SIG-M5 (cell line): ENCODE measurements around the gene GDF2.

Source experiments
- DNase-seq: peaks from one replicate; lab custom pipeline; 2025; lab: John Stamatoyannopoulos, UW

Gene GDF2

DNA sequence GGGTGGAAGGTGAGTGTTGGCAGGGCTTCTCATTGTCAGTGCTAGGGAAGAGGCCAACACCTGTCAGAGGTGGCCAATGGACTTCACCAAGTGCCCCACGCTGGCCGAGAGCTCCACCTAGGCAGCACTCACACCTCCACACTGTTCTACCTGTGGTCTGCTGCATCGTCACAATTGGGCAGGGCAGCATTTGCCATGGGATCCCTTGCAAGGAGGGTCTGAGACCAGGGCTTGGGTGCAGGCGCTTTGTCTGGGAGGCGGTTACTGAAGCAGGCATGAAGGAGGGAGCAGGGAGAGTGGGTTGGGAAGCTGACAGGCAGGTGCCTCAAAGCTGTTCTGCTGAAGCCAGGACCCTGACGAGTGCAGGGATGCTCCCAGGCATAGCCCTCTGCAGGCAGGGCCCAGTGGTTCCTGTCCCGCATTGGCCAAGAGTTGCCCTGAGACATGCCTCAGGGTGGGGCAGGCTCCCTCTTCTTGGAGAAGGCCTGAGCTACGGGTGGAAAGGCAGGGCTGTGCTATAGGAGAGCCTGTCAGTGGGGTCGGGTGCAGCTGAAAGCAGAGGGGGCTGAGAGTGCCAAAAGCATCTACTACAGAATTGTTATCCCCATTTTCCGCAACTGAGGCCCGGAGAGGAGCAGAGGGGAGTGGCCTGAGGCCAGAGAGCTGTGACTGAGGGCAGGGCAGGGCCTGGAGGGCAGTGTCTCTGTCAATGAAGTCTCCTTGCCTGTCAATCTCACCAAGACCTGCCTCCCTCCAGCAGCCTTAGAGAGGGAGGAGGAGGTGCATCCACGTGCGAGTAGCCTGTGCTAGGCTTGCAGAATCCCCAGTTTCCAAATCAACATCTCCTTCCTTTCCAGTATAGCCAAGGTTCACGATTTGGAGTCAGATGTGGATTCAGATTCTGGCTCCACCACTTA lies 29.9 kb downstream of the GDF2 start:
- no peak for DNase-seq

DNA sequence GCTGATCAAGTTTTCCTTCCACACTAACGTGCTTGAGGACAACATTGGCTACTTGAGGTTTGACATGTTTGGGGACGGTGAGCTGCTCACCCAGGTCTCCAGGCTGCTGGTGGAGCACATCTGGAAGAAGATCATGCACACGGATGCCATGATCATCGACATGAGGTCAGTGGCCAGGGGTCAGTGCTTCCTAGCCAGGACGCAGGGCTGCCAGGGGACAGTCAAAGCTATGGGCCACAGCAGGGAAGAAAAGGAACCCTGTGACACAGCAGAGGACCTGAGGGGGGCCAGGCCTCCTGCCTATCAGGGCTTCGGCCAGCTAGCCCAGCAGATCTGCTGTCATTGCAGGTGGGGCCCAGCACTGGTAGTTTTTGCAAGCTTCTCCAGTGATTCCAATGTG lies 31.1 kb downstream of the GDF2 start:
- DNase-seq: no peak

GRCh38 chr10:47354165-47354564 lies 31.9 kb downstream of the GDF2 start:
- DNase-seq: no peak

GRCh38 chr10:47354900-47355299 lies 32.6 kb downstream of the GDF2 start:
- no peak for DNase-seq

- DNase-seq: no peak
Measured at GRCh38 chr10:47356708-47357107, 34.5 kb downstream of the GDF2 start.

GRCh38 chr10:47357131-47357582 lies 34.9 kb downstream of the GDF2 start:
- DNase-seq: no peak

GRCh38 chr10:47357911-47358310 lies 35.7 kb downstream of the GDF2 start:
- DNase-seq: no peak

DNA sequence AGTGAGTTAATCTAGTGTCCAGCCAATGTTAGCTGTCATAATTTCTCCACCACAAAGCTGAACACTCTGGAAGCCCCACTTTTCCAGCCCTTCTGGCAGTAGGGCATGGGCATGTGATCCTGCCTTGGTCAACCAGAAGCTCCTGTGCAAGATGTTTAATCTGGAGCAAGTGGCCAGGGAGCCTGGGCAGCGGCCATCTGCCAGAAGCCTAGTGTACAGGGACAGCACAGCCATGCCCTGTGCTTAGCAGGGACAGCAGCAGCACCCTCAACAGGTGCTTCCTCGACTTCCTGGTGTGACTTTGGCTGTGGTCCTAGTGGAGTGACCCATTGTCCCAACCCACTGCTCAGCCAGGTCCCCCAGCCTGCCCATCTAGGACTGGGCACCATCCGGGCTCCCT lies 36.2 kb downstream of the GDF2 start:
- no peak for DNase-seq

- no peak for DNase-seq
Measured at GRCh38 chr10:47359101-47359500, 36.8 kb downstream of the GDF2 start.

DNA sequence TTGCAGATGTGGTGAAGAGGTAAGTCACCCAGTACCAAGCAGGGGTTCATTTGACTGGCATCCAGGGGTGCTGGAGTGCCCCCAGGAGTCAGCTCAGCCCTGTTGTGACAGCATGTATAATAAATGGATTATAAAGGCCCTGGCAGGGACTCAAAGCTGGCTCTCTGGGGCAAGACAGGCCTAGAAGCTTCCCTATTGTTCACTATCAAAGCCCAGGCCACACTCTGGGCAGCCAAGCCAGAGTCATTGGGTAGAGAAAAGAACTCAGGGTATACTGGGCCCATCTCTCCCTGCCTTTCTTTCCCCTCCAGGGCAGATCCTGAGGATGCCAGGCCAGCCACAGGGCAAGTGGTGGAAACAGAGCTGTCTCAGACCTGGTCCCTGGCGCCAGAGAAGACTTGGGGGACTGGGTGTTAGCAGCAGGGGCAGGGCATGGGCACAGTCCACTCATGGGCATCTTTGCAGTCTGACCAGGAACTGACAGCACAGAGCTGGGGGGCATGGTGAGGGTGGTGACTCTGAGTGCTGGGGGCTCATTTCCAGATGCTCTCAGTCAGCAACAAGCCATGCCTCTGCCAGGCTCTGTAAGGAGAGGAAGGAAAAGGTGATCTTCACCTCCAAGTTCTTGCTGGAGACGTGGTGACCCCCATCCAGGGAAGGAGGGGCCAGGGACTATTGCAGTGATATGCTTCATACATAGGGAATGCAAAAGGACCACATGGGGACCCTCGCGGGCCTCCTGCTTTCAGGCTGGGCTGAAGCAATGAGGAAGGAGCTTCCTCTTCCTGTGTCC lies 37.6 kb downstream of the GDF2 start:
- no peak for DNase-seq

DNA sequence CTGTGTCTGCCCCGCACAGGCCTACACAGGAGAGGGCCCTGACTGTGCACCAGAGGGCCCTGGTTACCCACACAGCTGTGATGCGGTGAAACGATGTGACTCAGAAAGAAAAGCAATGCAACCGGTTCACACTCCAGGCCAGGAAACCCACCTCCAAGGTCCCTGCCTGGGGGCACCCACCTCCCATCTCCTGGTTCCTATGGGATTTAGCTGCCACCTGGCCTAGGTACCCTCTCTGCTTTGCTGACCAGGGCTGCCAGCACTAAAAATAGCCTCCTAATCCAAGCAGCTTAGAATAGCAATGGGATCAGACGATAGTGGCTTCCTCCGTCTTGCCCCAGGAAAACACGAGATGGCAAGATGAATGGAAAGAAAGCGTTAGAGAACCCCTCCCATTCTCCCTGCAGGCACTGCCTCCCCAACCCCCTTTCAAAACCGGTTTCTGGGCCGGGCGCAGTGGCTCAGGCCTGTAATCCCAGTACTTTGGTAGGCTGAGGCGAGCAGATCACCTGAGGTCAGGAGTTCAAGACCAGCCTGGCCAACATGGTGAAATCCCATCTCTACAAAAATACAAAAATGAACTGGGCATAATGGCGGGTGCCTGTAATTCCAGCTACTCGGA lies 38.3 kb downstream of the GDF2 start:
- no peak for DNase-seq

DNA sequence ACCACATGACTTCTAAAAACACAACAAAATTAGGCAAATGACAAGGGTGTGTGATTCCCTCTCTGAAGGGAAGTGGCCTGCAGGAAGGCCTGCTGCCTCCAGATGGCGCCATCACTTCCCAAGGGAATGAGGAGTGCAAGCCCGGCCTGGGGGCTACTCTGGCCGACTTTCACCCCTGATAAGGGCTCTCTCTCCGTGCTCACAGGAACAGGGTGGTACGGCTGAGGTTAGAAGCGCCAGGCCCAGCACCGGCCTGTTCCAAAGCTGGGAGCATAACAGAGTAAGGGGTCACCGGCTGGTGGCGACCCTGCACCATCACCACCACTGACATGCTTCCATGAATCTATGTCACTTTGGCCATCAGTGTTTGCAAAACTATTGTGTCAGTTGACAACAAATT lies 39.0 kb downstream of the GDF2 start:
- DNase-seq: no peak

DNA sequence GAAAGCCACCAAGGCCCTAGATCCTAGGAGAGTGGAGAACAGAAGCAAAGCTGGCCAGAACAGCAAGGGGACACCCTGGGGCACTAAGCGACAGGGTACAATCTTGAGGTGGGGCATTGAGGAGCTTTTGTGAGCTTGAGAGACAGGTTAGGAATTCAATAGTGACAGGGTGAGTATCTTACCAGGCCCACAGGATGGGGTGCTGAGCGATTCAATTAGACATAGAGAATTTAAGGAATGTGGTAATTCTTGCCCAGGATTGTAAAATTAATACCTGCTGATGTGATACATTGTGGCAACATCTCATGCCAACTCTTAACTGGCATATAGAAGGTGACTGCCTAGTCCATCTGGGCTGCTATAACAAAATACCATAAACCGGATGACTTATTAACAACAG lies 39.9 kb downstream of the GDF2 start:
- DNase-seq: no peak

- DNase-seq: no peak
Measured at GRCh38 chr10:47363781-47364180, 41.5 kb downstream of the GDF2 start.

- no peak for DNase-seq
Measured at GRCh38 chr10:47364366-47364765, 42.1 kb downstream of the GDF2 start.

- no peak for DNase-seq
Measured at GRCh38 chr10:47364911-47365310, 42.7 kb downstream of the GDF2 start.

DNA sequence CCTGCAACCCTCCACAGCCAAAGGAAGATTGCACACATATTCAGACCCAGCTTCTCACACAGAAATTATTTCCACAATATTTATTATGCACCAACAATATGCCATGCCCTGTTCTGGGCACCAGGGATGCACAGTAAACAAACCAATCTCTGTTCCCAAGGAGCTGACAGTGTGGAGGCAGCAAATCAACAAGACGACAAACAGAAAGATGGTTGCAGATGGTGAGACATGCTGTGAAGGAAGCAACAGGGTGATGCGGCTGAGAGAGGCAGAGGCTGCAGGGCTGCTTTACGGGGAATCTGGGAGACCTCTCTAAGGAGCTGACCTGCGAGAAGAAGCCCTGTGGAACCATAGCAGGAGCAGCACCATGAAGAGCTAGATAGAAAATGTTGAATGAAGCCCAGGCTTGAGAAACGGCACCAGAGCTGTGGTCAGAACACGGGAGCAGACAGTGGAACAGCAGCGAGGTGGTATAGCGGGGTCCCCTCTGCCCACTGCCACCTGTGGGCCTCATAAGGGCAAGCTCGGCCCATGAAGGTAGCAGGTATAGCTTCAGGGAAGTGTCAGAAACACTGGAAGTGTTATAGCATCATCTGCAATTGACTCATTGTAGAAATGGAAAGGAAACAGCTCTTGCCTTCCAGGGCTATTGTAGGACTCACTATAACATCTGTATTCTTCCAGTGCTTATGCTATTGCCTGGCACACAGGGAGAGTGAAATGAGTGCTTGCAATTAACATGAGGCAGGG lies 43.4 kb downstream of the GDF2 start:
- DNase-seq: no peak

DNA sequence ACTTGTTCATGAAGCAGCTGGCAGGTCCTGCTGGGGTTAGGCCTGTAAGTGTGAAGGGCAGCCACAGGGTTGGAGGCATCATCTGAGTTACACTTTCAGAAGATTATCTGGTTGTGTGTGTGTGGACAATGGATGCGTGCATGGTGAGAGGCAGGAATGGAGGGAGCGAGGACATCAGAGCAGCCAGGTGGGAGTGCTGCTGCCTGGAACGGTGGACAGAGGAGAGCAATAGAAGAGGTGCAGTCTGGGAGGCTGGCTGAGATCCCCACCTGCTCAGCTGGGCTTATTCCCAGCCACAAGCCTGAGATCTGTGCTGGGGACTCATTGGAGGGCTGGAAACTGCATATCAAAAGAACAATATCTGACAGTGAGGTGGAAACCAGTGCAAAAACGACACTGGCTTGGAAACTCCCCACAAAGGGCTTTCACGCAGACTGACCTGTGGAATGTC lies 44.0 kb downstream of the GDF2 start:
- DNase-seq: no peak

GRCh38 chr10:47366731-47367460 lies 44.6 kb downstream of the GDF2 start:
- DNase-seq: no peak

DNA sequence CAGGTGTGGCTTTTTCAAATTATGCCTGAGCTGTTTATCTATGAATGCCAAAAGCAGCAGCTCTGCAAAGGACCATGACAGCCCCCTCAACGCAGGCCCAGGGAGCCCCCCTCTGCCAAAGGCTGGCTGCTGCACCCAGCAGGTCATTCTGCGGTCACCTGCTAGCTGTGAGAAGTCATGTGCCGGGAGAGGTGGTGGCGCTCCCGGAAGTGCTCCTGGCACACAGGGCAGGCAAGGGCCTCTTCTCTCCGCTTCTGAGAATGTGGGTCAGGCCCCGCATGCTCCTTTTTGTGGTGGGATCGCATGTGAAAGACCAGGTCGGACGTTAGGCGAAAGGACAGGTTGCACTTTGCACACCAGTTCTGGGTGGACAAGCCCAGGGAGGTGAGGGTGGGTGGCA lies 45.4 kb downstream of the GDF2 start:
- DNase-seq: no peak
